OCI-LY3 (cell line): ENCODE data around the gene TPRG1.

ENCODE experiments used
- CTCF ChIP-seq: fragments of 200-600, 300-600 bp; sonication (generic); IDR thresholded peaks from 2 replicates; pipeline ENCODE4 v1.5.1; 2014; ENCODE audit warnings: antibody characterized with exemption, low read length, low read depth
- EZH2phosphoT487 ChIP-seq: fragments of 200-600 bp; shearing (Covaris generic); IDR thresholded peaks from 2 replicates; pipeline ENCODE4 v1.6.1; 2018; ENCODE audit warnings: antibody characterized with exemption, mixed run types, low read depth

GRCh38 chr3:189235214-189235613 is 63.4 kb downstream of the TPRG1 start:
- TF ChIP-seq CTCF (no peak), EZH2phosphoT487 (no peak)
